Ishikawa (cell line): ENCODE results near the gene CYBB.

ENCODE experiments used
- CEBPB ChIP-seq: IDR thresholded peaks from 2 replicates; pipeline ENCODE4 v1.6.1; 2012
- EGR1 ChIP-seq: IDR thresholded peaks from 2 replicates; pipeline ENCODE4 v1.6.1; 2012
- RAD21 ChIP-seq: IDR thresholded peaks from 2 replicates; pipeline ENCODE4 v1.6.1; 2012; ENCODE audit warnings: low read depth
- TAF1 ChIP-seq: IDR thresholded peaks from 2 replicates; pipeline ENCODE4 v1.6.1; 2012; ENCODE audit warnings: low read depth, mild to moderate bottlenecking
- TCF12 ChIP-seq: IDR thresholded peaks from 2 replicates; pipeline ENCODE4 v1.6.1; 2012; ENCODE audit warnings: low read depth
- TF ChIP-seq, protein P1 (sequence below): IDR thresholded peaks from 2 replicates; pipeline ENCODE4 v1.6.1; 2012

DNA sequence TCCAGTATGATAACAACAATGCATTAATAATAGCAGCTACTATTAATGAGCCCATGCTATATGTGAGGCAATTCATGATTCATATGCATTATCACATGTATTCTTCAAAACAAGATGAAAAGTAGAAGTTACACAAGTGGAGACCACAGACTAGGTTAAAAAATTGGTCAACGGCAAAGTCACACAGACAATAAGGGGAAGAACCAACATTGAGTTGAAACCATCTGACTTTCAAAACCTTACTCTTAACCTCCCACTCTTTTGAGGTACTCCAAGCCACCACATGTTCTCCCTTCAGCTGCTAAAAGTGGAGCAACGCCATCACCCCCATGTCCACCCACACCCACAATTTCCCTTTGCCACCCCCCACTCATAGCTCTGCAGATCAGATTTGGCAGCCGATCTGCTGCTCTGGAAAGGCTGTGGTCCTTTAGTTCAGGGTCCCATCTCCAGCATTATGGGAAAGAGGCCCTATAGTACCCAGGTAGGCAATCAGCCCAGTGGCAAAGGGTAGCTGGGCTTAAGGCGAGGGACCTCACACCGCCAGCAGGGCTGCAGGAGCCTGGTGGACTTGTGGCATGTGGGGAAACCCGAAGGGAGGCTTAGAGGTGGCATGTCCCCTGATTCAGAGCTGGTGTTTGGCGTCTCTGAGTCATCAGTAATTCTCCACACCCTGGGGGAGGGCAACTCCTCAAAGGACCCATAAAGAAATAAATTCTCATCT lies 33.5 kb upstream of the CYBB start:
- no peak for TF ChIP-seq CEBPB
- no peak for TF ChIP-seq TCF12
- TF ChIP-seq RAD21, result no peak
- no peak for TF ChIP-seq TAF1
- TF ChIP-seq, protein P1, sequence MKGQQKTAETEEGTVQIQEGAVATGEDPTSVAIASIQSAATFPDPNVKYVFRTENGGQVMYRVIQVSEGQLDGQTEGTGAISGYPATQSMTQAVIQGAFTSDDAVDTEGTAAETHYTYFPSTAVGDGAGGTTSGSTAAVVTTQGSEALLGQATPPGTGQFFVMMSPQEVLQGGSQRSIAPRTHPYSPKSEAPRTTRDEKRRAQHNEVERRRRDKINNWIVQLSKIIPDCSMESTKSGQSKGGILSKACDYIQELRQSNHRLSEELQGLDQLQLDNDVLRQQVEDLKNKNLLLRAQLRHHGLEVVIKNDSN, result no peak
- TF ChIP-seq EGR1, result no peak
